Esophagus squamous epithelium (tissue), 4 donors: Measurements from ENCODE around the gene MBD3.

Experiments
- CTCF ChIP-seq, 6 experiments: fragments of 450-650 bp in 4 of 6; fragments of 200-600 bp in 2 of 6; sonication (generic) in 2 of 6; IDR thresholded peaks; one replicate each; pipeline ENCODE4 v1.5.1; 2016 to 2019; ENCODE audit warnings: antibody characterized with exemption in 6 of 6, mild to moderate bottlenecking in 4 of 6, moderate library complexity in 4 of 6
- POLR2A ChIP-seq, 4 donors: fragments of 450-650 bp; IDR thresholded peaks; one replicate each; pipeline ENCODE4 v1.6.1; 2017; ENCODE audit warnings: antibody characterized with exemption in 4 of 4, mild to moderate bottlenecking in 4 of 4, moderate library complexity in 3 of 4

DNA sequence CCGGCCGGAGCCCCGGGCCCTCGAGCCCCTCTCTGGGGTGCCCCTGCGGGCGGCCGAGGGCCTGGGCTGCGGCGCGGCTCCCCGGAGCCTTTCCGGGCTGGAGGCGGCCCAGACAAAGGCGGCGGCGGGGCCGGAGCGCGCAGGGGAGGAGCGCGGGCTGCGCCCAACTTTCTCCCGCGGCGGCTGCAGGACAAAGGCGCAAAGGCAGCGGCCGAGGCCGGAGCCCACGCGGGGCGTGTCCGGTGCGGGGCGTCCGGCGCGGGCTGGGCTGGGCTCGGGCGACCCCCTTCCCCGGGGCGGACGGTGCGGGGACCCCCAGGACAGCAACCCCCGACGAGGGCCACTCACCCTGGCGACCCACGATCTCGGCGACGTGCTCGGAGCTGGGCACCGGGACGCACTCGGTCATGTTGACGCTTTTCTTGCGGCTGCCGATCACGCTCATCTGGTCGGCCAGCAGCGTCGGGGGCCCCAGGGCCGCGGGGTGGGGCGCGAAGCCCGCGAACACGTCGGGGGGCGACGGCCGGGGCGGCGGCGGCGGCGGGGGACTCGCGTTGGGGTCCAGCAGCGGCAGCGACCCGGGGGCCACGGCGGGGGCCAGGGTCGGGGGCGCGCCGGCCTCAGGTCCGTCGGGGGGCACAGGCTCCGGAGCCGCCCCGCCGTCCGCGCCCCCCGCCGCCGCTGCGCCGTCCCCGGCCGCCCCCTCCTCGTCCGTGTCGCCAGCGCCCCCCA, 25.4 kb downstream of the MBD3 start:
- TF ChIP-seq CTCF (IDR thresholded peaks at IDR 0.05) = no peak
- no peak for TF ChIP-seq POLR2A (IDR thresholded peaks at IDR 0.05)
